Activated CD4-positive, alpha-beta T cell treated with anti-CD3 and anti-CD28 coated beads for 1 hour (primary cell): Measurements from ENCODE around the gene NDUFAF7.
"Not testable (repeated sequence)": the region's sequence is repeated elsewhere in the genome, so short reads cannot be mapped to it uniquely, and the experiment has no call there.

ENCODE experiments used
- DNase-seq: peaks from one replicate; pipeline ENCODE4 v3.0.0-alpha.2; 2020

The NDUFAF7 gene

GRCh38 chr2:37231241-37232130 lies at the start of gene NDUFAF7, which contains the start of gene CEBPZ:
Gene NDUFAF7 (plus strand): TSS chr2:37231658. CDS start chr2:37231706, 48 bp downstream.
Gene CEBPZ (minus strand): TSS chr2:37231596. CDS start chr2:37231567, 29 bp downstream.
- DNase-seq = peak; percentile 77

DNA sequence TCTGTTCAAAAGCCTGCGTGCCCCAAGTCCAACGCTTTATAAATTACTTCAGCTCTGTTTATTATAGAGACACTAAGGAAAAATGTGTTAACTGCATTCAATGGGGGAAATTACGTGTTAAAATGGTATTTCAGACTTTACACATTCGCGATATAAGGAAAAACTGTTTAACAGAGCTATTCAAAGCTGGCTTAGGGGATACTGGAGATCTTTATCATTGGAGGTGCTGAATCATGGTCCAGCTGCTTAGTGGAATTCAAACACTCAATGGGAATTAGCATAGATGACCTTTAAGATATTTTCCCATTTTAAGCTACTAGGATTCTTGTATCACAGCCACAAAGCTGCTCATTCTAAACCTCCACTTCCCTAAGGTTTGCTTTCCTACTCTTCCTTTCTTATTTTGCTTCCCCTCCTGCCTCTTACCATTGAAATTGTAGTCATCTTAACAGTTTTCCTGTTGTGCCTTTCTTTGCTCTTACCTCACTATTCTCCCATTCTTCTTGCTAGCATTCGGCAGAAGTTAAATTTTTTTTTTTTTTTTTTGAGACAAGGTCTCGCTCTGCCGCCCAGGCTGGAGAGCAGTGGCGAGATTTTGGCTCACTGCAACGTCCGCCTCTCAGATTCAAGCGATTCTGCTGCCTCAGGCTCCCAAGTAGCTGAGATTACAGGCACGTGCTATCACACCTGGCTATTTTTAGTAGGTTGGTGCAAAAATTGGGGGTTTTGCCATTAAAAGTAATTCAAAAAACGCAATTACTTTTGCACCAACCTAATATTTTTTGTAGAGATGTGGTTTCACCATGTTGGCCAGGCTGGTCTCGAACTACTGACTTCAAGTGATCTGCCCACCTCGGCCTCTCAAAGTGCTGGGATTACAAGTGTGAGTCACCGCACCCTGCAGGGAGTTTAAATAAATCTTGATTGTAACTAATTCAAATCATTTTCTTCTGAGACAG lies 49.5 kb upstream of the NDUFAF7 start:
- no peak for DNase-seq

- DNase-seq = no peak
Observed at GRCh38 chr2:37188570-37188969, 42.9 kb upstream of the NDUFAF7 start, which contains the start of gene SULT6B1. Gene SULT6B1 (minus strand): TSS chr2:37188670. CDS start chr2:37188640, 30 bp downstream.

- DNase-seq = no peak
Observed at GRCh38 chr2:37189452-37190153, 41.9 kb upstream of the NDUFAF7 start.

GRCh38 chr2:37190290-37190689 lies 41.2 kb upstream of the NDUFAF7 start:
- DNase-seq = no peak

DNA sequence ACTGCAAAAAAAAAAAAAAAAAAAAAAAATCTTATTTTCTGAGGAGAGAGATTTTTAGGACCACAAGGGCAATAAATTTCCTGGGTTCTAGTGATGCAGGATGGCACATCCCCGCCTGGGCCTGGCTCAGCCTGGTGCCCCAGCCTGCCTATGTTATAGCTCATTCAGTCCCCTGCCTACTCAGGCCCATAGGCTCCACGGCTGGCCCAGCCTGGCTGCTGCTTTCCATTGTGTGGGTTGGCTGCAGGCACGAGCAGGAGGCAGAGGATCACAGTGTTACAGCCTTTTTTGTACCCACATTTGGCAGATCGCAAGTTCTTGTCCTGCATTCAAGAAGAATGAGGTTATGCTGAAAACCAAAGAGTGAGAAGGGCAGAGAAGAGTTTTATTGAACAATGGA lies 40.2 kb upstream of the NDUFAF7 start:
- no peak for DNase-seq

GRCh38 chr2:37191747-37192146 lies 39.7 kb upstream of the NDUFAF7 start:
- DNase-seq = no peak

- DNase-seq = no peak
Observed at GRCh38 chr2:37192551-37192950, 38.9 kb upstream of the NDUFAF7 start.

DNA sequence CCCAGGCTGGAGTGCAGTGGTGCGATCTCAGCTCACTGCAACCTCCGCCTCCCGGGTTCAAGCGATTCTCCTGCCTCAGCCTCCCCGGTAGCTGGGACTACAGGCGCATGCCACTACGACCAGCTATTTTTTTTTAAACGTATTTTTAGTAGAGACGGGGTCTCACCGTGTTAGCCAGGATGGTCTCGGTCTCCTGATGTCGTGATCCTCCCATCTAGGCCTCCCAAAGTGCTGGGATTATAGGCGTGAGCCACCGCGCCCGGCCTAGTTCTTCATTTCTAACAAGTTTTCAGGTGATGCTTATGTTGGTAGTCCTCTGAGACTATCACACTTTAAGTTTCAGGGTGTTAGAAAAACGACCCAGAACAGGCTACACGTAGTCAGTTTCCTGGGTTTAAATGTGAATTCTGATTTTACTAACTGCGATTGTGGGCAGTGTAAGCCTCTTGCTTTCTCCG lies 35.6 kb upstream of the NDUFAF7 start:
- DNase-seq = not testable (repeated sequence)

DNA sequence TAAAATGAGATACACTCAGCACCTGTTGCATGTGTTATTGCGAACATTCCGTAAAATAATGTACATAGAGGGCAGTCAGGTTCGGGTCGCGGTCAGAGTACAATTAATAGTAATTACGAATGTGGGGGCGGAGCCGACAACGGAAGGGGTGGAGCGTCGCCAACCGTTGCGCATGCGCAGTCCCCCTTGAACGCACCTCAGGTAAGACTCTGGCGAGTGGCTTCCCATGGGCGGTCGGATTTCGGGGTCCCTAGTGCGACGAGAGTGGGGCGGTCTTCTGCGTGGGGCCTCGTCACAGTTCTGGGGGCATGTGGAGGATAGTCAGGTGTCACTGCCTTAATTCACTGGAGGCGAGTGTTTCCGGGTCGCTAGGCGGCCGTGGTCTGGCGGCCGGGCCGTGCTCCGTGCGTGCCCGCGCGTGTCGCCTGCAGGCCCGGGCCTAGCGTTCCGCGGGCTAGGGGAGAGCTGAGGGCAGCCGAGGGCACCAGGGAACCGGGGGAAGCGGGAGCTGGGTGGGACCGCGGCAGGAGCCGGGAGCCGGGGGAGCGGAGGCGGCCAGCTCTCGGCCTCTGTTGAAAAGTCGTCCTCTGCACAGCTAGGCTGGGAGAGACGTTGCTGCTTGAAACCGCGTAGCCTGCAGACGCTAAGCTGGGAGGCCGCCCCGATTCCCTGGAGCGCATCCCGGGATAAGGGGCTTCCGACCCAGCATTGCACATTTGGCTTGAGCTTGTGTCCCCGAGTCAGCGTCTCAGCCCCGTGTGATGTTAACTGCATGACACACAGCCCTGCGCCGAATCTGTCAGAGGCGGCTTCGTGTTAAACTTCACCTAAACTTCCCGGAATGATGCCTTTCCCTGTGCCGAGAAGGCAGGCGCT lies 34.9 kb upstream of the NDUFAF7 start, which contains the start of gene CEBPZOS:
TSS of gene CEBPZOS (plus strand) at position 177 of the 876 bp plus-strand sequence. CDS start 3,209 bp downstream, outside the sequence.
- peak; percentile 87 for DNase-seq

DNA sequence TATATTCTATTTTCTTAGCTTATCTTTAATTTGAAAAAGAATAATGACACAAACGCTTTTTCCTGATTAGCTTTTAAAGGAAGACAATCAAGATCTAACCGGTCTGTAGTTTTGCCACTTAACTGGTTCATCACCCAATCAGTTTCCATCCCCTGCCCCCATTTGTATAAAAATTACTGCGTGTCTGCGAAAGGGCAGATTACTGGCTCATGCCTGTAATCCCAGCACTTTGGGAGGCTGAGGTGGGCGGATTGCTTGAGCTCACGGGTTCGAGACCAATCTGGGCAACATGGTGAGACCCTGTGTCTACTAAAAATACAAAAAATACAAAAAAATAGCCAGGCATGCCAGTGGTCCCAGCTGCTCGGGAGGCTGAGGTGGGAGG lies 32.8 kb upstream of the NDUFAF7 start:
- no peak for DNase-seq

DNA sequence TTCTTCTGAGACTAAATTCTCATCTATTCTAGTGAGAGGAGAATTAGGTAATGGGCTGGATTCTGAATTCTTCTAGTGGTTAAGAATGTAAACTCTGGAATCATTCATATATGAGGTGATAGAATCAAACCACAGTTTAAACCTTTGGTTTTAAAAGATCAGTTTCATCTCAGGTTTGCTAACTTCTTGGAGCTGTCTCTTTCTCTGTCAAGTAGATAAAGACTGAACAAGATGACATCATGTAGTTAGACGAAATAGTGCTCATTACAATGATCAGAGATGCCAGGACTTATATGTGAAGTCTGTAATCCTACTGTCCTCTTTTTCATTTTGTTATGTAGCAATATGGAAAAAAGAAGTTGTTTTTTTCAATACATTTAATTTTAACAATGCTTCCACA lies 30.2 kb upstream of the NDUFAF7 start:
- no peak for DNase-seq

DNA sequence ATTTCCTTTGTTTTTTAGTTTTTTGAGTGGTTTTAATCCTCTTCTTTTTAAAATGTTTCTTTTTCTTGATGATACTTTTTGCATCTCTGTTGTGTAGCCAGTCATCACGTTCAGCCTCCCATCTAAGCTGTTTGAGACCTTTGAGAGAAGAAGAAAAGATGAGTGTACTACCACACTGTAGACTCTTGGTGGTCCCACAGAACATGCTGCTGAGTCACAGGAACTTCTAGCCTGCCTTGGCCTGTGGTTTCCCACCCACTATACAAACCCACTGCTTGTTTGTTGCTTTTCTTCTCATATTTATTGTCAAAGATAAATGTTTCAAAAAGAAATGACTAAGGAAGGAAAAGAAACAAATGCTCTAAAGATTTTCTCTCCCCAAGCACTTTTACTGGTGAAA lies 29.7 kb upstream of the NDUFAF7 start:
- no peak for DNase-seq

DNA sequence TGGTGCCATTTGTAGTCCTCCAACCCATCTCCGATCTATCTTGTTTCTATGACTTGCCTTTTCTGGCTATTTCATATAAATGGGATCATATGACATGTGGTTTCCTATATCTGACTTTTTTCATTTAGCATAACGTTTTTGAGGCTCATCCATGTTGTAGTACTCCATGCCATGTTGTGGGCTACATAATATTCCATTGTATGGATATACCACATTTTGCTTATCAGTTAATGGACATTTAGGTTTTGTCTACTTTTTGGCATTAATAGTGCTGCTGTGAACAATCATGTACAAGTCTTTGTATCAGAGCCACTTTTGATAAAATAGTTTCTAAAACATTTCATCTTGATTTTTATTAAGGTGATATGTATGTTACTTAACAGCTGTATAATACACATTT lies 27.8 kb upstream of the NDUFAF7 start:
- DNase-seq = no peak

- not testable (repeated sequence) for DNase-seq
Observed at GRCh38 chr2:37205071-37205661, 26.3 kb upstream of the NDUFAF7 start.

DNA sequence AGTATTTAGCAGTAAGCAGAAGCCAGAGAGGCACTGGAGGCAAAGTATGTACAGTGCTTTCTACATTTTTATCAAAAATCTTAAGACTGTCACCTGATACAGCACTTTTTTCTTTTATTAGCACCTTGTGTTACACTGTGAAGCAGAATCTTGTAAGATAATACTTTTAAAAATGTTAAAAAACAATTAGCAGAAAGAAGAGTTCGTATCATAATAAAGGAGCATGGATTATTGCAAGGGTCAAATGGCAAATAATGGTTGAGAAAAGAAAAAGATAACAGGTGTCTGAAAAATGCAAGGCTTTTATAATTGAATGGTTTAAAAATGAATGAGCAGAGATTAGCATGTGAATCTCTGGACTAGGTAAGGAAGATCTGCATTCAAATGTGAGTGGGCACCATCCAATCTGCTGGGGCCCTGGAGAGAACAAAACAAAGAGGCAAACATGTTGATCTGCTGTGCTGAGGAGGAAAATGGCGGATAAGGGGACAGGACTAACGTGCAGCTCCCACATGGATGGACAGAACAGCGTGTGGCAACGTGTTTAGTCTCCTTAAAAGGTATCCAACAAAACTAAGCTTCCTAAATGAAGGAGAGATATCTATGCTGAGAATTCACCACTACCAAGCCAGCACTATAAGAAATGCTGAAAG lies 25.6 kb upstream of the NDUFAF7 start:
- DNase-seq = no peak

- not testable (repeated sequence) for DNase-seq
Observed at GRCh38 chr2:37206760-37207159, 24.7 kb upstream of the NDUFAF7 start.

- no peak for DNase-seq
Observed at GRCh38 chr2:37211212-37211611, 20.2 kb upstream of the NDUFAF7 start.

DNA sequence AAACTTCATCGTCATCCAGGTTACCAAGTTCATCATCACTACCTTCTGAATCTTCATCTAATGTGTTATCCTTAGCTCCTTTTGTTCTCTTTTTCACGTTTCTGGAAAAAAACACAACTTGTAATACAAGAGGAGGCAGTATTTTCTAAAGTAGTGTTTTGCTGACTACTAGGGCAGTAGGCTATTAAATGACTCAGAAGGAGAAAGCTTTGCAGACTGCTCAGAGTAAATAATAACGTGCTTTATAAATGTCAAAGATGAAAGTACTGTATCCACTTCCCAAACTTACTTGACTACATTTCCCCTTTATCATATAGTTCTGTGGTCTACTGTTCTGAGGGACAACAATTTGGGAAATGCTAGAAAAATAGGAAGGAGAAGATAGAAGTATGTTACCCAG lies 19.5 kb upstream of the NDUFAF7 start:
- no peak for DNase-seq

DNA sequence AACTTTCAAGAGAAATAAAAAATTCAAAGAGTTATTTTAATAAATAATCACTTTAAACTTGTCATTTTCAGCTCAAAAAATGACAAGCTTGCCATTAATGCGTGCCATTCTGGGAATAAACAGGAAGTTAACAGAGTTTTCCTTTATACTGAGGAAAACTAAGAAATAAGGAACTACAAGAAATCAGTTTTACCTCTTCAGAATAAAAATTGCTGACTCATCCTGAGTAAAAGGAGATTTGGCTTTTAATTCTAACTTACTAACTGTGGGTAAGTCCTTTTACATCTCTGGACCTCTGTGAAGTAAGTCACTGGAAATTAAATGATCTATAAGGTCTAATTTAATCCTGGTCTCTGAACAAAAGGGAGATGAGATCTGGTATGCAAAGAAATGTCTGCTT lies 16.2 kb upstream of the NDUFAF7 start:
- DNase-seq = no peak
